ENCODE data around the gene NDFIP2. TPM values are rescaled to one million over a fixed set of nuclear protein-coding genes. Genes with fewer than 3 reads are reported as not detected.

The NDFIP2 gene
- total RNA-seq, 1 experiment from 2014 or later: 29.6 TPM

DNA sequence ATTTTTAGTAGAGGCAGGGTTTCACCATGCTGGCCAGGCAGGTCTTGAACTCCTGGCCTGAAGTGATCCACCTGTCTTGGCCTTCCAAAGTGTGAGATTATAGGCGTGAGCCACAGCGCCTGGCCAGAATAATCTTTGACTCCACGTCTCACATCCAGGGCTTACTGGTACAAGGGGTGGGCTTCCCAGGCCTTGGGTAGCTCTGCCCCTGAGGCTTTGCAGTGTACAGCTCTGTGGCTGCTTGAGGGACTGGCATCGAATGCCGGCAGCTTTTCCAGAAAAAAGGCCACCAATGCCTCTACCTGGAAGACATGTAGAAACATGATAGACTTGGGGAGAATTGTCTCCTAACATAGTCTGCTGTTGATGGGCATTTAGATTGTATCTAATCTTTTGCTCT lies 57.8 kb downstream of the NDFIP2 start:
- TF ChIP-seq, protein P1, sequence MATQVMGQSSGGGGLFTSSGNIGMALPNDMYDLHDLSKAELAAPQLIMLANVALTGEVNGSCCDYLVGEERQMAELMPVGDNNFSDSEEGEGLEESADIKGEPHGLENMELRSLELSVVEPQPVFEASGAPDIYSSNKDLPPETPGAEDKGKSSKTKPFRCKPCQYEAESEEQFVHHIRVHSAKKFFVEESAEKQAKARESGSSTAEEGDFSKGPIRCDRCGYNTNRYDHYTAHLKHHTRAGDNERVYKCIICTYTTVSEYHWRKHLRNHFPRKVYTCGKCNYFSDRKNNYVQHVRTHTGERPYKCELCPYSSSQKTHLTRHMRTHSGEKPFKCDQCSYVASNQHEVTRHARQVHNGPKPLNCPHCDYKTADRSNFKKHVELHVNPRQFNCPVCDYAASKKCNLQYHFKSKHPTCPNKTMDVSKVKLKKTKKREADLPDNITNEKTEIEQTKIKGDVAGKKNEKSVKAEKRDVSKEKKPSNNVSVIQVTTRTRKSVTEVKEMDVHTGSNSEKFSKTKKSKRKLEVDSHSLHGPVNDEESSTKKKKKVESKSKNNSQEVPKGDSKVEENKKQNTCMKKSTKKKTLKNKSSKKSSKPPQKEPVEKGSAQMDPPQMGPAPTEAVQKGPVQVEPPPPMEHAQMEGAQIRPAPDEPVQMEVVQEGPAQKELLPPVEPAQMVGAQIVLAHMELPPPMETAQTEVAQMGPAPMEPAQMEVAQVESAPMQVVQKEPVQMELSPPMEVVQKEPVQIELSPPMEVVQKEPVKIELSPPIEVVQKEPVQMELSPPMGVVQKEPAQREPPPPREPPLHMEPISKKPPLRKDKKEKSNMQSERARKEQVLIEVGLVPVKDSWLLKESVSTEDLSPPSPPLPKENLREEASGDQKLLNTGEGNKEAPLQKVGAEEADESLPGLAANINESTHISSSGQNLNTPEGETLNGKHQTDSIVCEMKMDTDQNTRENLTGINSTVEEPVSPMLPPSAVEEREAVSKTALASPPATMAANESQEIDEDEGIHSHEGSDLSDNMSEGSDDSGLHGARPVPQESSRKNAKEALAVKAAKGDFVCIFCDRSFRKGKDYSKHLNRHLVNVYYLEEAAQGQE (IDR thresholded peaks at IDR 0.05; ENCODE audit: insufficient read depth in 1 of 2, low read depth in 2 of 2, low read length in 1 of 2): no peak
- TF ChIP-seq CTCF (IDR thresholded peaks at IDR 0.05) (no peak), POLR2AphosphoS5 (IDR thresholded peaks at IDR 0.05; ENCODE audit: low read depth, low read length) (no peak), SIN3A (IDR thresholded peaks at IDR 0.05; ENCODE audit: borderline replicate concordance, insufficient read depth, low read depth, low read length) (no peak)
- Histone ChIP-seq H3K4me3 (ENCODE audit: low read depth in 2 of 2, low read length in 2 of 2) (no peak overlapping the region), H3K4me1 (ENCODE audit: control insufficient read depth, insufficient read depth, low read length) (no peaks in the 10 kb centered on the region), H3K27ac (ENCODE audit: low read length) (no peak overlapping the region), H3K9me3 (ENCODE audit: control insufficient read depth, insufficient read depth, low read depth, low read length) (no peaks in the 10 kb centered on the region), H3K36me3 (ENCODE audit: control insufficient read depth, insufficient read depth, low read length) (no peaks in the 10 kb centered on the region; the same call in 1 of the 2 replicates), H3K27me3 (ENCODE audit: control insufficient read depth, insufficient read depth, low read length) (no peaks in the 10 kb centered on the region)
- ATAC-seq: no peak
- DNase-seq (ENCODE audit: low read depth, low spot score): no peak
- CTCF ChIA-PET: no interaction called here
- intact Hi-C loops (cut with micrococcal nuclease; ENCODE audit: unreplicated experiment): loop anchor here (1.0 kb wide), 1 partner anchor 113 kb away; no protein-coding TSS in a partner anchor
- POLR2A ChIA-PET: interaction anchor here (0.7 kb wide), 1 partner anchor 14 kb away, joined by 3 read pairs; no protein-coding TSS in a partner anchor
- no TSS peak for BruUV-seq (replicated peaks)
- in situ Hi-C loops (cut with HindIII; ENCODE audit: low pct_unique_long_range_greater_than_20kb, low sequenced_read_pairs): no loop called here

GRCh38 chr13:79540504-79540903 lies 59.5 kb downstream of the NDFIP2 start:
- Histone ChIP-seq H3K9me3 (ENCODE audit: control insufficient read depth, insufficient read depth, low read depth, low read length) (no peaks in the 10 kb centered on the region), H3K27me3 (ENCODE audit: control insufficient read depth, insufficient read depth, low read length) (no peaks in the 10 kb centered on the region), H3K27ac (ENCODE audit: low read length) (no peak overlapping the region), H3K4me3 (ENCODE audit: low read depth in 2 of 2, low read length in 2 of 2) (no peak overlapping the region), H3K36me3 (ENCODE audit: control insufficient read depth, insufficient read depth, low read length) (no peaks in the 10 kb centered on the region; the same call in 1 of the 2 replicates), H3K4me1 (ENCODE audit: control insufficient read depth, insufficient read depth, low read length) (no peaks in the 10 kb centered on the region)
- DNase-seq (ENCODE audit: low read depth, low spot score) (no peak), ATAC-seq (no peak)
- no TSS peak for BruUV-seq (replicated peaks)
- TF ChIP-seq SIN3A (IDR thresholded peaks at IDR 0.05; ENCODE audit: borderline replicate concordance, insufficient read depth, low read depth, low read length): no peak
- TF ChIP-seq, protein P1 (IDR thresholded peaks at IDR 0.05; ENCODE audit: insufficient read depth in 1 of 2, low read depth in 2 of 2, low read length in 1 of 2): no peak
- no peak for TF ChIP-seq POLR2AphosphoS5 (IDR thresholded peaks at IDR 0.05; ENCODE audit: low read depth, low read length)
- no peak for TF ChIP-seq CTCF (IDR thresholded peaks at IDR 0.05)
- TF ChIP-seq TCF7L2 (IDR thresholded peaks at IDR 0.05; ENCODE audit: low read depth, low read length): no peak
- intact Hi-C loops (cut with micrococcal nuclease; ENCODE audit: unreplicated experiment): no loop called here
- CTCF ChIA-PET: interaction anchor here (1.3 kb wide), 1 partner anchor 116 kb away, joined by 24 read pairs; no protein-coding TSS in a partner anchor
- in situ Hi-C loops (cut with HindIII; ENCODE audit: low pct_unique_long_range_greater_than_20kb, low sequenced_read_pairs): no loop called here
- POLR2A ChIA-PET: no interaction called here

Data from Panc1 (cell line).